Cardiac septum (tissue), 1 donor: Measurements from ENCODE around the gene ARHGAP26. TPM values are rescaled to one million over a fixed set of nuclear protein-coding genes. Genes with fewer than 3 reads are reported as not detected.
"Not testable (repeated sequence)": the region's sequence is repeated elsewhere in the genome, so short reads cannot be mapped to it uniquely, and the experiment has no call there.

Source experiments
- DNase-seq: peaks from one replicate; pipeline ENCODE4 v3.0.0-alpha.2; 2020; ENCODE audit warnings: low spot score
- intact Hi-C: fragments of 100-400 bp; cut with DNase I; formaldehyde crosslinking; loops from one replicate; pipeline ENCODE4 v1.14.0; 2022
- total RNA-seq: library from RNA; stranded (reverse); fragmentation: NEBNext Ultra II Directional; extraction: Animal tissue kit (Norgen Biotek cat#: 25700); gene quantifications from one replicate; pipeline ENCODE4 v1.2.1, GENCODE V29; 2021
- donor health status: DM: no; HTN: no; CAD: no.

The ARHGAP26 gene
- total RNA-seq, 1 donor from 2014 or later, result 32.0 TPM

DNA sequence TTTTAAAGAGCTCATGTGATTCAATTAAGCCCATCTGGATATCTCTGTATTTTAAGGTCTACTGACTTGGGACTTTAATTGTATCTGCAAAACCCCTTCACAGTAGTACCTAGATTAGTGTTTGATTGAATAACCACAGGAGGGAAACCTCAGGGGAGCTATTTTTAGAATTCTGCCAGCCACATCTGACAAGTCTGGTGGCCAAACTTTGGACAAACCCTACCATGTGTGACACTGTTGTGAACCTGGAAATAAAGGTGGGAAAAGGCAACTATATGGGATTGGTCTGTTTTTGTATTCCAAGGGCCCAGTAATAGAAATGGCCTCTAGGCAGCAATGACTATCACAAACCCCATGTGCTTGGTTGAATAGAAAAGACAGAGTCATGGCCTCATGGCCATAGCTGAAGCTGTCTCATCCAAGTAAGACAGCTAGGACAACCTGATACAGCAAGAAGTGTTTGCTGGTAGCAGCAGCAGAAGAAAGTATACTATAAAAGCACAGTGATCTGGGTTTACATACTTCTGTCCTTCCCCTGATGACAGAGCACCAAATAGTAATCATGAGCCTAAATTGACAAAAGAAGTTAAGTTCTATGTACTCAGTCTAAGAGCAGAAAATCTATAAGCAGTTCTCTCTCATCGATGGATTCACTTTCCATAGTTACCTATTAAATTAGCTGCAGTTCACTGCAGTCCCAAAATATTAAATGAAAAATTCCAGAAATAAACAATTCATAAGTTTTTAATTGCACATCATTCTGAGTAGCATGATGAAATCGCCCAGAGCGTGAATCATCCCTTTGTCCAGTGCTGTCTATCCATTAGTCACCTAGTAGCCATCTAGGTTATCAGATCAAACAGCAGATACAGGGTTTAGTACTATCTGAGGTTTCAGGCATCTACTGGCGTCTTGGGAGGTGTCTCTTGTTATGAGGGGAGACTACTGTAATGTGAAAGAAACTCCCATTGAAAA lies 189.8 kb downstream of the ARHGAP26 start:
- DNase-seq, result no peak
- intact Hi-C loops, result no loop called here

DNA sequence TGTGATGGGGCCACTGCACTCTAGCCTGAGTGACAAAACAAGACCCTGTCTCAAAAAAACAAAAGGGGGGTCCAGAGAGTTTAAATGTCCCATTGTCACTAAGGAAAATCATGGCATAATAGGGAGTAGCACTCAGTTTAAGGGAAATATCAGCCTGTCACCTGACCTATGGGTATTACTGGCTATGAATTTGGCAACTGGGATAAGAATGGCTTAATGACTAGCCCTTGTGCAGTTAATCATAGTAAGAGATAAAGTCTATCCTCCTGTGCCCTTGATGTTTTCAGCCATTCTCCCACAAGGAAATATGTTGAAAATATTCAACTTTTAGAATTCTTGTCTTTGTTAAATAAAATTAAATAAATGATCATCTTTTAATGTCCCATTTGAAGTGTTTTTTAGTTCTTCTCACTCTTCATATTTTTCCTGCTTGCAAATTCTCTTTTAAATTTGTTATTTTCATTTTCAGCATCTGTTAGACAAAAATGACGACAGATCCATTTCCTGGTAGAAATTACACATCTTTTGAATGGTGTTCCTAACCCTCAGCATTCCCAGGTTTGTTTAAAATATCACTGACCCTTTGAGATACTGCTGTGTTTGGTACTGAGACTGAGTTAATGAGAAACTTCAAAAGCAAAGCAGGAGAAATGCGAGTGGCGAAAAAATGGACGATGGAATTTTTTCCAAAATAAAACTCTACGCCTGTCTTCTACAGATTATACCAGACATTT lies 191.4 kb downstream of the ARHGAP26 start:
- DNase-seq, result no peak
- intact Hi-C loops, result no loop called here

DNA sequence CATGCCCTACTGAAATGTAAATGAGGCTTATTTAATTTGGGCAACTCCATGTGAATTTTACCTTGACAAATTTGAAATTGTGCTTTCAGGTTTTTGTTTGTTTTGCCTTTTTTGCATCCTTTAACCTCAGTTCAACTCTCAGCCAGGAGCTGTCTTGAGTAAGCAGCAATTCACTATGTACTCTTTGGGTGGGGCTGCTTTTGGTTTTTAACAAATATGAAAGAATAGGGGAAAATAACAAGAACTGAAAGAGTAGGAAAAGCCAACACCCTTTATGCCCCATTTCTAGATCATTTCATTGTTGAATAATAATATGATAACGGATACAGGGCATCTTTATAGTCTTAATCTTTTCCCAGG lies 192.0 kb downstream of the ARHGAP26 start:
- DNase-seq, result no peak
- intact Hi-C loops, result no loop called here

DNA sequence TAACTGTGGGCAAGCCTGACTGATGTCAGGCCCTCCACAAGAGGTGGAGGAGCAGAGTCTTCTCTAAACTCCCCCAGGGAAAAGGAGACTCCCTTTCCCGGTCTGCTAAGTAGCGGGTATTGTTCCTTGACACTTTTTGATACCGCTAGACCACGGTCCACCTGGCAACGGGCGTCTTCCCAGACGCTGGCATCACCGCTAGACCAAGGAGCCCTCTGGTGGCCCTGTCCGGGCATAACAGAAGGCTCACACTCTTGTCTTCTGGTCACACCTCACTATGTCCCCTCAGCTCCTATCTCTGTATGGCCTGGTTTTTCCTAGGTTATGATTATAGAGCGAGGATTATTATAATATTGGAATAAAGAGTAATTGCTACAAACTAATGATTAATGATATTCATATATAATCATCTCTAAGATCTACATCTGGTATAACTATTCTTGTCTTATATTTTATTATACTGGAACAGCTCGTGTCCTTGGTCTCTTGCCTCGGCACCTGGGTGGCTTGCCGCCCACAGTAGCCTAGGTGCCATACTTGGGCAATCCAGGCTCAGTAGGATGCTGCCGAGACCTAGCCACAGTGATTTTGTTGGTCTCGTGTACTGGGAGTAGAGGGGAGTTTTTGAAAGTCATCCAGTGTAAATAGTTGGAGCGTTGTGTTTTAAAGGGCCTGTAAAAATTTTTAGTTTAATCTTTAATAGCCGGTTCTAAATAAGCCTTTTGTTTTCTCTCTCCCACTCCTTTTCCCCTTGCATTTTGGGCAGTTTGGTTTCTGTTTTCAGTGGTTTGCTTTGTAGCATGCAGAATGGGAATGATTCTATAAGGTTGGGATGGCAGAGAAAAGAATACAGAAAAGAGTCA lies 195.3 kb downstream of the ARHGAP26 start:
- intact Hi-C loops, DNase-seq: not testable (repeated sequence)

DNA sequence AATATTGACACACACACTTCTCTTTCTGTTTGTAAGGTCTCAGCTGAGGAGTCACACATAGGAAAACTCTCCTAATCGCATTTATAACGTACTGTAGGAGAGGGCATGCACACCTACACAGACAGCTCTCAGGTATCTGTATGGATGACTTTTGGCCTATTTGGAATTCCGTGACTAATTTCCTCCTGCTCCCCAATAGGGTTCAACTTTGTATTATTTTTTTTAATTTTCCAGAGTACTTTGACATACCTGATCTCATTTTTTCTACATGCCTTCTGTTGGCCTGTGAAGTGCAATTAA lies 195.9 kb downstream of the ARHGAP26 start:
- no peak for DNase-seq
- intact Hi-C loops, result no loop called here

DNA sequence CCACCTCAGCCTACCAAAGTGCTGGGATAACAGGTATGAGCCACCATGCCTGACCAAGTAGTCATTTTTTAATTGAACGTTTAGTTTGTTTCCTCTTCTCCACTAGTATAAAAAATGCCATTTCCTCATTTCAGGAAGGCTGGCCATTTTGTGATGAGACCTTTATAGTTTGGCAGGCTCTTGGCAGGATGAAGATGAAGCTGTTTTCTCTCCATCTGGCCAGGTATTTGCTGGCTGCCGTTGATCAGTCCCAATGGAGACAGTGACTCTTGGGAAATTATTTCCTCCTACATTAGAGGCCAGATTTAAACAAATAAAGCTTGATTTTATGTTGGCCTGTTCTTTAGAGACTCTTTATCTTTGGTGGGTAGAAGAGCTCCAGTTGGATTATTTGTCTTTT lies 199.0 kb downstream of the ARHGAP26 start:
- intact Hi-C loops, result no loop called here
- DNase-seq, result no peak

DNA sequence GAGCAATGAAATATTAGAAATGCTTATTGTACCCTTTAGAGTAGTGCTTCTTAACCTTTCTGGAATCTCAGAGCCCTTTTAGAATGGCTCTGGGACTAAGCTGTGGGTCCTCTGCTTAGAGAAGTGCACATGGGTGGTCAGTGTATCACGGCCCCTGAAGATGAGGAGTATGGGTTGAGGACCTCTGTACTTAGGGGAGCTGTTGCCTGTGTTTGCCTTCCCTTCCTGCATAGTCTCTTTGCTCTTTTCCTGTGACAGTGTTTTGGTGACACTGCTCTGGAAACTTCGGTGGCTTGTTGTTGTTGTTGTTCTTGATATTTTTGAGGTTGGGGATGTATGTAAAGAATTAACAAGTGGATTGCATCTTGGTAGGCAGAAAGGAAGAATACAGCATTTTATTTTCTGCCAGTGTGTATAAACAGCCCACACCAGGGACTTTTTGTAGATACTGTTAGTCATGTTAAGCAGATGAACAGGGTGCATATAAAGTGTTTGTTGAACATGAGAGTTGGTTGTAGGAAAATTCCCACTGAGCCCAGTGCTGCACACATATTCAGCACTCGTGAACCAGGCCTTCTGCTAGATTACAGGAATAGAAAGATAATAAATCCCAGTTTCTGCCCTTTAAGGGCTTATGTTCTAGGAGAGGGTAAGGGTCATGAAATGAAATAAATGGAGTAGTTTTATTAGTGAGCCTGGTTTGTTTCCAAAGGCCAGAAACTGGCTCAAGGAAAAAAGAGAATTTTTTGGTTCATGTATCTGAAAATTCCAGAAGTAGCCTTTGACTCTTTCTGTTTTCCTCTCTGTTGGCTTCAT lies 199.7 kb downstream of the ARHGAP26 start:
- intact Hi-C loops, result no loop called here

DNA sequence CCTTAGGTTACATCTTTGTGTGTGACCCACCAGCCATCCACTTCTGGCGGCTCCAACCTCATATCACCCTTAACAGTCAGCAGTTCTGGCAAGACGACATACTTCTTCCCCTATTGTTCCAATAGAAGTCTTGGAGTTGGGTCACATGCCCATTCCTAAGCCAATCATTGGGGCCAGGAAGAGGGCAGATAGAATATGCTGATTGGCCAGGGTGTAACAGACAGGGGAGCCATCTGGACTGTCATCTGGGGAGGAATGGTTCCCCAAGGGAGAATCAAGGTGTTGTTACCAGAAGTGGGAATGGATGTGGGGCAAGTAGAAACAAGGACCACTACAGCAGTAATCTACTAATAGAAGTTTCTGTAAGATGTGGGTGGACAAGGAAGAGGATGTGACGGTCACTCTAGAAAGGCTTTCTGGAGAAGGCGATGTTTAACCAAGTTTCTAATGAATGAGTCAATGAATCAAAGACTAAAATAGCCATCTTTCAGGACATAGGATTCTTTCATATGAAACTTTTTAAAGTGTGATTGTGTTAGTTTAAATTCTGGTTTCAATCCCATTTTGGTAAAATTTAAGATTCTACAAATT lies 200.4 kb downstream of the ARHGAP26 start:
- no peak for DNase-seq
- intact Hi-C loops, result no loop called here

More for the DNA sequence above, 199.7 kb downstream of the ARHGAP26 start:
- DNase-seq, result no peak

DNA sequence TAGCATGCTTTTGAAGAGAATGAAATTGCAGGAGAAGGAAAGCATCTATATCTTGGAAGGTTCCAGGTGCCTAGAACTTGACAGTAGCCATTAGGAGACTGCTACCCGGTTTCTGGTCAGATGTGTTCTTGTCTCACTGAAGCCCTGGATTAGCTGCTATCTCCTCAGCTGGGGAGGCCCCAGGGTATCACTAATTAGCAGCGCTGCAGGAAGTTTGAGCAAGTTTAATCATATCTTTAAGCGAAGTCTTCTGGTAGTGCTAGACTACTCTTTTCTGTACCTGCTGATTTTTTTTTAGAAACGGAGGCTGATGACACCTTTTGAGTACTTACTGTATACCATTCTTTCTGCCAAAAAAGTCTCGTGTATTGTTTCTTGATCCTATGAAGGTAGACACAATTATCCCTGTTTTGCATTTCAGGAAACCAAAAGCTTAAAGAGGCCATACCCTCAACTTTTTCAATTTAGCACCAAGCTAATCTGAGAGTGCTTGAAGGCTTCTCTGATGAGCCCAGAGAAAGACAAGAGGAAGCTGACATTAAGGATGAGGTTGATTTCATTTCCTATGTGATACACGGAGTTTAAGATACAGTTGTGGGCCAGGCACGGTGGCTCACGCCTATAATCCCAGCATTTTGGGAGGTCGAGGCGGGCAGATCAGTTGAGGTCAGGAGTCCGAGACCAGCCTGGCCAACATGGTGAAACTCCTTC lies 201.3 kb downstream of the ARHGAP26 start:
- no peak for DNase-seq
- intact Hi-C loops, result no loop called here

DNA sequence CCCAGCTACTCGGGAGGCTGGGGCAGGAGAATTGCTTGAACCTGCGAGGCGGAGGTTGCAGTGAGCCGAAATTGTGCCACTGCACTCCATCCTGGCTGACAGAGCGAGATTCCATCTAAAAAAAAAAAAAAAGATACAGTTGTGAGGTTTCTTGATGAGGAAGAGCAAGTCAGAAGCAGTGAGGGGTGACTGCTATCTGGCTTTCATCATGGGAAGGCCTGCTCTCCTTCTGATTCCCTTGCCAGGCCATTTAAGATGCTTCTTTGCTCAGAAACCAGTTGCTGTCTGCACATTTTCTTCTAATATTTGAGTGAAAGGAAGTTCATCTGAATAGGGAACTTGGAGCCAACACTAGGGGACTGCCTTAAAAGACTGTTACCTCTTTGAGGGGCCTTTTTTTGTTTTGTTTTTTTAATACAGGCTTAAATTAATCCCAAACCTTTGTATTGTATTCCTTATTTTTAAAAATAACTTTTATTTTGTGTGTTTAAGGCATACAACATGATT lies 201.9 kb downstream of the ARHGAP26 start:
- no peak for DNase-seq
- intact Hi-C loops, result no loop called here

DNA sequence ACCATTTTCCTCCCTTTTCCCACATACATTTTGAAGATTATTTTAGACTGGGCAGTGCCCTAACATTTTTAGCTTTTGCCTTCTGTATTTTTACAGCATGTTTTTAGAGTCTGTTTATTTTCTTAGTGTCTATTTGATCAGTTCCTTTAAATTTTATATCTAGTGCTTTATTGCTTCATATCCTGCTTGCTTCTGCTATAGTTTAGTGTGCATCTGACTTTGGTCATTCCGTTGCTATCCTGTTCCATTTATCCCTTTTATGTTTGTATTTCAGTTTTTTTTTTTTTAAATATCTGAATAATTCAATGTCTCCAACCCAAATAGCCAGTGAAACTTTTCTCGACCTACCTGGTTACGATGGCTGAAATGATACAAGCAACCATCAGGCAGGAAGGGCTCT lies 203.8 kb downstream of the ARHGAP26 start:
- intact Hi-C loops, result no loop called here
- no peak for DNase-seq

DNA sequence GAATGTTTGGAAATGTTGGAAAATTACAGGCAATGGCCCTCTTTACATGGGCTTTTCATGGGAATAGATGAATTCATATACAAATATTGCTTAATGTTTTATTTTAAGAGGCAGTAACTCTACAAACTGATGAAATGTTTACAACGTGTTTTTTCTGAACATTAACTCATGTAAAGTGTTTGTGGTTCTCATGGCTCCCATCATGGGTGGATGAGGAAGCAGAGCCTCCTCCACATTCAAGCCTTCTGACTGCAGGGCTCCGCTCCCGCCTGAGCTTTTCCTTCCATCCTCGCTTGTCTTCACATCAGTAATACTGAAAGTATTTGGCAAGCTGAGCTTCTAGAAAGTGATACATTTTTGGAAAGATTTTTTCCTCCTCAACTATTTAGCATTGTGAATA lies 204.2 kb downstream of the ARHGAP26 start:
- no peak for DNase-seq
- intact Hi-C loops, result no loop called here

DNA sequence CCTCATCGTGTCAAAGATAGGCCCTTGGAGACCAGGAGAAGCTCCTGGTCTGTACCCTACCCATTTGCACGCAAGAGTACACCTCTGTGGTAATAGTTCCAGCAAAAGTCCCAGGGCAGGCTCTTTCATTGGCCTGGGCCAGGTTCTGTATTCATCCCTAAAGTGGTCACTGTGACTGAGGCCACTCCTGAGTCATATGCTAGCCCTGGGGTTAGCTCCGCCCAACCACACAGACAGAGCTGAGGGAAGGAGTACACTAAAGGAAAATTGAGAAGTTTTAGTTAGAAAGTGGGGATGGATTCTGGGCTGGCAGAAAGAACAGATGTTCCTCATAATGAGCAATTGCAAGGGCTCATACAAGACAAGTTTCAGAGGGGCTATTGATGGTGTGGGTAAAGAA lies 206.7 kb downstream of the ARHGAP26 start:
- intact Hi-C loops, result no loop called here
- no peak for DNase-seq

DNA sequence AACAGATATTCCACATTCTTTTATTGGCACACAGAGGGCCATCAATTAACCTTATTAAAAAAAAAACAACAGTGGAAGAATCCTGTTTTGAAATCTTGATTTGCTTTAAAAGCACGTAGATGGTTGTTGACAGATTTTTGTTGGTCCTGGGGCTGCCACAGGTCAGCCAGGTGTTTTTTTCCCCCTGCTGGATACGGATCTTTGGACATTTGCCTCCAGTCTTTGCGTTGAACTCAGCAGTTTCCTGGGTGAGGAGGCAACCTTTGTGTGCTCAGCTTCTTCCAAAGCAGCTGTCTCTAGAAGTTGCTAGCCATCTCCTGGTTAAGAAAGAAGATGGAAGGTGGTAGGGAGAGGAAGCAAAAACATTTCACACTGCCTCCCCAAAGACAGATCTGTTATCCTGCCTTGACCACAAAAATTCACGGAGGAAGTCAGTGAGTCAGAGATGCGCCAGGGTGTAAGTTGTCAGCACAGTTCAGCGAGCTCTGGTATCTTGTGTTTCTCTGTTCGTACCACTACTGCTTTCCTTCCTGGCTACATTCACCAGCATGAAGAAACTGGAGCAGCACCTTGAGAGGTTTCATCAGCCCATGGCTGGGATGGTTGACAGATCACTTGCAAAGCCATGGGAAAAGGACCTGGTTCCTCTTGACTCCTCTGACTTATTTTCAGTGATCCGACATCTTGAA lies 207.3 kb downstream of the ARHGAP26 start:
- no peak for DNase-seq
- intact Hi-C loops, result no loop called here

DNA sequence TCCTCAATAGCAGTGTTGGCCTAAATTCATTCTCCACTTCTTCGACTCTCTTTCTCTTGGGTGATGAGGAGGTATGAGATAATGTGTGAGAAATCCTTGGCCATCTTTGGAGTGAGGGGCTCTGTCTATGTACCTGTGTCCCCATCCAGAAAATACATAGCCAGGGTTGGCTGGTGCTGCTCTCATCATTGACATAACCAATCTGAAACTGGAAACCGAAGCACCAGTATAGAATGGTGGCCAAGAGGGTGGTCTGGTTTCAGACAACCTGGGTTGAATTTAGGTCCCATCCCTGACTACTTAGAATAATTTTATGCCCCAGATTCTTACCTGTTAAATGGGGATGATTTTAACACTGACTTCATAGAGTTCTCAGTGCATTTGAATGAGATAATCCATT lies 208.1 kb downstream of the ARHGAP26 start:
- intact Hi-C loops, result no loop called here
- no peak for DNase-seq

DNA sequence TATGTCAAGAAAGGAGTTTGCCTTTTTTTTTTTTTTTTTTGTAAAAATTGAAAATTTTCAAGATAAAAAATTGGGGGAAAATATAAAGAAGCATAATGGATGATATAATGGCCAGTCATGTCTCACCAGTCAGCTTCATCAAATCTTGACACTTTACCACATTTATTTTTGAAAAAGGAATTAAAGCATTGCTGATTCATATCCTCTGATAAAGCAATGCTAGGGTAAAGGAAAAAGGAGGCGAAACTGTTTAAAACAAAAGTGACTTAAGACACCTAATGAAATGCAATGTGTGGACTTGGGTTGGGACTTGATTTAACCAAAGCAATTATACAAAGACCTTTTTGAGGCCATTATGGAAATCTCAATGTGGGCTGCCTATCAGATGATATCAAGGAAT lies 208.5 kb downstream of the ARHGAP26 start:
- intact Hi-C loops, result no loop called here
- DNase-seq, result no peak

DNA sequence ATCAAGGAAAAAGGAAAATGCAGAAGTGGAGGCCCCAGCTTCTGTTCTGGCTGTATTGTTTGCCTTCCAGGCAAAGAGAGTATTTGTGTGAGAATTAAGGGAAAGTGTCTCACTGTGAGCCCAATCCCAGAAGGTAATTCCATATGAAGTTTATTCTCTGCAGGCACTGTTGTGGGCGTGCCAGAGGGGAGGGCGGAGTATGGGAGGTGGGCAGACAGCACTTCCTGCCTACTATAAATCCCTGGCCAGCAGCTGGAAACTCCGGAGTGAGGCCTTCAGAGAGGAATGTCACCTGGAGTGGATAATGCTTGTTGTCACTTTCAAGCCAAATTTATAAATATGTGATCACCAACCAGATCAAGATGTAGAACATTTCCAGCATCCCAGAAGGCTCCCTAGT lies 209.5 kb downstream of the ARHGAP26 start:
- intact Hi-C loops, result no loop called here
- no peak for DNase-seq

DNA sequence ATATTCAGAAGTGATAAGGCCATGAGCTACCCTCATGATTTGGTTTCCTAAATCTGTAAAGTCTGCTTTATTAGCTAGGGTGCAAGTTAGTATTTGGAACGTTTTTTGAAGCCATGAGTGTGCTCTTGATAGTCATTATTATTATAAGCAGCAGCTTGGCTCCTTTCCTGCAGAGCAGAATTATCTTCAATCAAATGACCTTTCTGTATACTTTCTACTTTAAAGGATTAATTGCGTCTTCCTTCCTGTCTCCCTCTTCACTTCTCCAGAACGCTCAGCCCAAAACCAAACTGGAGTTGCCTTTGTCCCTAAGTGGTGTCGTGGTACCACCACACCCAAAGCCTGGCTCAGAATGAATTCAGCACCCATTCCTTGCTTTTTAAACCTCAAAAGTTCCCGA lies 211.3 kb downstream of the ARHGAP26 start:
- intact Hi-C loops, result no loop called here
- DNase-seq, result no peak
